T-cell (primary cell): ENCODE measurements around the gene STARD7. TPM values are rescaled to one million over a fixed set of nuclear protein-coding genes. Genes with fewer than 3 reads are reported as not detected.

ENCODE experiments used
- ATAC-seq, 4 experiments: fragments of 200-7000 bp in 3 of 4; fragments of 150-1000 bp in 1 of 4; cut with Tn5 transposase; replicated peaks in 1 of 4; 1 replicate in 3 of 4; 2 replicates in 1 of 4; pipeline ENCODE4 v1.10.0; 2021; ENCODE audit warnings: moderate library complexity in 3 of 4, mild to moderate bottlenecking in 2 of 4, moderate number of reproducible peaks in 1 of 4
- CTCF ChIA-PET, 2 donors: fragments of 300-600 bp; sonication (Branson Sonifier 250); formaldehyde crosslinking; loops; one replicate each; lab custom pipeline; 2022; ENCODE audit warnings: antibody characterized with exemption in 2 of 2; lab: Charles Lee
- POLR2A ChIA-PET, 2 donors: fragments of 300-600 bp; sonication (Branson Sonifier 250); formaldehyde crosslinking; loops; one replicate each; lab custom pipeline; 2022; ENCODE audit warnings: antibody characterized with exemption in 2 of 2; lab: Charles Lee
- DNase-seq, 35 experiments: peaks; one replicate each; pipeline versions ENCODE4 v3.0.0 to v3.0.0-alpha.2; 2013 to 2023
- H3K27ac ChIP-seq: one replicate; pipeline ENCODE4 v1.5.1; 2013; ENCODE audit warnings: low read length
- H3K27me3 ChIP-seq, 2 experiments: replicated peaks in 1 of 2; 1 replicate in 1 of 2; 2 replicates in 1 of 2; pipeline versions ENCODE4 v1.6.1 to v1.7.0; 2013; ENCODE audit warnings: low read length in 1 of 2, mixed read lengths in 1 of 2; ENCODE audit not compliant: control insufficient read depth in 2 of 2, insufficient read depth in 2 of 2; ENCODE audit errors: extremely low read depth in 1 of 2
- H3K36me3 ChIP-seq, 2 donors: 1 replicate in 1 of 2; 2 replicates in 1 of 2; pipeline versions ENCODE4 v1.6.1 to v1.7.0; 2013; ENCODE audit warnings: low read length in 1 of 2; ENCODE audit not compliant: control insufficient read depth in 2 of 2, insufficient read depth in 1 of 2; ENCODE audit errors: extremely low read depth in 1 of 2
- H3K4me1 ChIP-seq, 2 experiments: 1 replicate in 1 of 2; 2 replicates in 1 of 2; pipeline versions ENCODE4 v1.6.1 to v1.7.0; 2013; ENCODE audit warnings: low read length in 2 of 2, mixed read lengths in 1 of 2; ENCODE audit not compliant: insufficient read depth in 2 of 2, control insufficient read depth in 1 of 2; ENCODE audit errors: extremely low read depth in 1 of 2
- H3K4me3 ChIP-seq, 2 donors: 1 replicate in 1 of 2; 2 replicates in 1 of 2; pipeline versions ENCODE4 v1.5.1 to v1.7.0; 2013; ENCODE audit warnings: mild to moderate bottlenecking in 2 of 2, low read length in 1 of 2, moderate library complexity in 1 of 2; ENCODE audit not compliant: control insufficient read depth in 1 of 2; ENCODE audit errors: extremely low read depth in 1 of 2
- H3K9me3 ChIP-seq: 2 replicates; pipeline ENCODE4 v1.7.0; 2013
- H3K27ac Mint-ChIP-seq, 2 donors: one replicate each; pipeline ENCODE4 v1.8.0; 2020 to 2021; ENCODE audit warnings: mild to moderate bottlenecking in 2 of 2, mixed read lengths in 2 of 2
- H3K27me3 Mint-ChIP-seq, 2 donors: one replicate each; pipeline ENCODE4 v1.8.0; 2021 to 2022; ENCODE audit warnings: mixed read lengths in 2 of 2
- H3K36me3 Mint-ChIP-seq: one replicate; pipeline ENCODE4 v1.8.0; 2021; ENCODE audit warnings: mixed read lengths
- H3K4me1 Mint-ChIP-seq, 3 donors: one replicate each; pipeline ENCODE4 v1.8.0; 2020 to 2022; ENCODE audit warnings: mixed read lengths in 3 of 3, mild to moderate bottlenecking in 1 of 3
- H3K4me3 Mint-ChIP-seq, 3 donors: one replicate each; pipeline ENCODE4 v1.8.0; 2020 to 2022; ENCODE audit warnings: mild to moderate bottlenecking in 3 of 3, mixed read lengths in 3 of 3, moderate library complexity in 3 of 3
- H3K9me3 Mint-ChIP-seq, 3 donors: one replicate each; pipeline ENCODE4 v1.8.0; 2020 to 2022; ENCODE audit warnings: mixed read lengths in 3 of 3
- WGBS: methylation state at CpG from one replicate; pipeline ENCODE4 v1.1.5; 2013; ENCODE audit warnings: missing lambda C conversion rate; ENCODE audit not compliant: insufficient coverage; 5-methylcytosine and 5-hydroxymethylcytosine counted together
- total RNA-seq, 35 experiments: library from RNA in 6 of 35; stranded (reverse) in 6 of 35; fragments of 120-200 nt in 1 of 35; gene quantifications; one replicate each; pipeline versions ENCODE4 v1.2.1 to v1.2.4 and lab custom pipeline; 2013 to 2026

STARD7 gene
- total RNA-seq, 5 donors from 2014 or later (not counting 1 experiment from before 2014, with no cell fraction given): 65.0 to 95.3 (median 84.4) TPM

DNA sequence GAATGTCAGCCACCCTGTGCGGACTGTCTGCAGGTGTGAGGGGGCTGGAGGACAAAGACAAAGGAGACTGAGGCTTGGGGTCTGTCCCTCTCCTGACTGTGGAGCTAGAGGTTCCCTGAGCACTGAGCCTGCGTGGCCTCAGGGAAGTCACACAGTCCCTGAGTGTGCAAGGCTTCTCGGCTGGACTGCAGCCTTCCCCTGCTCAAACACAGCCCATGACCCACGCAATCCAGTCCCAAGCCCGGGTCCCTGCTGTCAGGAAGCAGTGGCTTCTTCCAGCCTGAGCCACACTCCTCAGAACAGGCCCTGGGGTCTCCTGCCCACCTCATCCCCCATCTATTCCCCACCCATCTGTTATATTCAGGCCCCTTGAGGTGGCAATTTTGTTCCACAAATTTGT lies 73.0 kb downstream of the STARD7 start:
- ChIA-PET CTCF (interaction anchor here in 1 of 2 donors (5.6 kb wide), 1 partner anchor 39 kb away, joined by 128 read pairs; no protein-coding TSS in a partner anchor), POLR2A (interaction anchor here in 1 of 2 donors (0.6 kb wide), 1 partner anchor 66 kb away, joined by 3 read pairs; no protein-coding TSS in a partner anchor)
- Mint-ChIP-seq H3K4me3 (no peak overlapping the region), H3K27me3 (no peaks in the 10 kb centered on the region), H3K9me3 (no peaks in the 10 kb centered on the region), H3K4me1 (peaks cover 15 to 23% (median 21%) of the 10 kb centered on the region in 3 donors), H3K27ac (no peak overlapping the region), H3K36me3 (peaks cover 4% of the 10 kb centered on the region)
- H3K9me3 ChIP-seq: no peaks in the 10 kb centered on the region
- H3K27me3 ChIP-seq: peaks cover 0 to 3% of the 10 kb centered on the region in 2 experiments
- no peak overlapping the region for H3K27ac ChIP-seq
- DNase-seq: no peak
- WGBS: 97% methylated on average over 5 of the region's 5 CpGs
- peaks cover 0 to 46% of the 10 kb centered on the region in 2 experiments for H3K4me1 ChIP-seq
- ATAC-seq: no peak
- peaks cover 0 to 7% of the 10 kb centered on the region in 2 donors for H3K36me3 ChIP-seq
- H3K4me3 ChIP-seq: no peak overlapping the region

DNA sequence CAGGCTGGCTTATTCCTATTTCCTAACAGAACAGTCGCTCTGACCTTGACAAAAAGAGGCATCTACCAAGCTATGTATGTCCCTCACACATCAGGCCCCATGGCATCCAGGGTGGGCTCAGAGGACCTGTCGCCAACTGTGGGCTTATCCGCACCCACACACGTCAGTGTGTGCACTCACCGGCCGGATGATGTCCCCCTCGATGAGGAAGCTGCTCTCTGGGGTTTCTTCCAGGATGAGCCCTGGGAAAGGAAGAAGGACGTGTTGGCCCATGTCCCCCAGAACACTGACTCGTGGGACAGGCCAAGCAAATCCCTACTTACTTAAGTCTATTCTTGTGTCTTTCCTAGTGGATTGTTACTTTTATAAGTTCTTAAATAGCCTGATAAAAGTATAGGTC lies 73.5 kb downstream of the STARD7 start:
- no peak overlapping the region for H3K27ac Mint-ChIP-seq
- H3K4me3 Mint-ChIP-seq: no peak overlapping the region
- CTCF ChIA-PET: no interaction called here

More for the DNA sequence above, 73.5 kb downstream of the STARD7 start:
- Mint-ChIP-seq H3K36me3 (peaks cover 4% of the 10 kb centered on the region), H3K9me3 (no peaks in the 10 kb centered on the region), H3K27me3 (no peaks in the 10 kb centered on the region), H3K4me1 (peaks cover 15 to 27% (median 25%) of the 10 kb centered on the region in 3 donors)
- Histone ChIP-seq H3K9me3 (no peaks in the 10 kb centered on the region), H3K4me3 (no peak overlapping the region), H3K27ac (no peak overlapping the region), H3K36me3 (peaks cover 0 to 7% of the 10 kb centered on the region in 2 donors), H3K27me3 (peaks cover 0 to 3% of the 10 kb centered on the region in 2 experiments), H3K4me1 (peaks cover 0 to 50% of the 10 kb centered on the region in 2 experiments)
- ATAC-seq: no peak
- DNase-seq: no peak
- WGBS: 100% methylated on average over 4 of the region's 9 CpGs
- POLR2A ChIA-PET: interaction anchor here in 1 of 2 donors (0.6 kb wide), 1 partner anchor 66 kb away, joined by 3 read pairs; no protein-coding TSS in a partner anchor

Other genes starting within 250 kb of the STARD7 start
- gene ANKRD36C, start 217.0 kb downstream of the STARD7 start, total RNA-seq: 10 to 100 TPM; 60.6 to 94.8 (median 68.6) TPM
- 1 to 10 TPM in 4 of 5 donors, not detected in 1; 3.3 to 3.9 (median 3.8) TPM for gene GPAT2, start 173.9 kb downstream of the STARD7 start, total RNA-seq
- under 1 TPM; 0.13 to 0.77 (median 0.18) TPM for gene ADRA2B, start 92.3 kb downstream of the STARD7 start, total RNA-seq
- 10 to 100 TPM in 1 of 5 donors, 1 to 10 TPM in 4; 1.2 to 10.4 (median 1.4) TPM for gene ASTL, start 70.3 kb downstream of the STARD7 start, total RNA-seq
- 100 to 1,000 TPM in 2 of 5 donors, 10 to 100 TPM in 3; 37.2 to 437 (median 54.0) TPM for gene DUSP2, start 63.4 kb downstream of the STARD7 start, total RNA-seq
- 10 to 100 TPM; 31.2 to 43.0 (median 40.4) TPM for gene TMEM127, start 57.2 kb upstream of the STARD7 start, total RNA-seq
- 10 to 100 TPM; 65.2 to 87.0 (median 80.2) TPM for gene CIAO1, start 57.4 kb upstream of the STARD7 start, total RNA-seq
- 100 to 1,000 TPM; 200 to 254 (median 203) TPM for gene SNRNP200, start 96.7 kb upstream of the STARD7 start, total RNA-seq
- gene ITPRIPL1, start 116.5 kb upstream of the STARD7 start, total RNA-seq: 10 to 100 TPM in 4 of 5 donors, 1 to 10 TPM in 1; 3.9 to 13.7 (median 12.7) TPM
- 1 to 10 TPM; 1.9 to 5.5 (median 4.0) TPM for gene NCAPH, start 126.9 kb upstream of the STARD7 start, total RNA-seq